HCT116 (cell line): ENCODE measurements around the gene CSTPP1. TPM values are rescaled to one million over a fixed set of nuclear protein-coding genes. Genes with fewer than 3 reads are reported as not detected.

Experiments
- ATAC-seq: fragments of 200-7000 bp; cut with Tn5 transposase; 2 replicates; pipeline ENCODE4 v1.9.1; 2020; ENCODE audit warnings: mild to moderate bottlenecking, moderate library complexity
- BruUV-seq: library from RNA; stranded (reverse); fragments of 400-500 nt; replicated peaks from 2 replicates; lab custom pipeline; 2021; lab: Mats Ljungman, UMichigan
- CTCF ChIA-PET: fragments of 300-600 bp; sonication (Branson Sonifier 250); formaldehyde crosslinking; loops from one replicate; lab custom pipeline; 2021; ENCODE audit warnings: antibody characterized with exemption; lab: Charles Lee
- POLR2A ChIA-PET: fragments of 300-600, 350-600 bp; sonication (Branson Sonifier 250); formaldehyde crosslinking; loops from one replicate; lab custom pipeline; 2021; ENCODE audit warnings: antibody characterized with exemption; lab: Charles Lee
- RAD21 ChIA-PET, 2 experiments: fragments of 300-600 bp; sonication (Branson Sonifier 250); formaldehyde crosslinking; loops; one replicate each; lab custom pipeline; 2023; ENCODE audit warnings: low total read pairs in 2 of 2; ENCODE audit not compliant: uncharacterized antibody in 2 of 2, unreplicated experiment in 2 of 2, low non-redundant PET in 1 of 2; lab: Charles Lee
- DNase-seq: peaks from one replicate; pipeline ENCODE4 v3.0.0-alpha.2; 2010; ENCODE audit warnings: low read depth, low spot score
- H2AFZ ChIP-seq: fragments of 200-600 bp; shearing (Covaris generic), sonication (generic); 2 replicates; pipeline ENCODE4 v1.6.1; 2017; ENCODE audit warnings: low read depth, mixed run types, mixed read lengths, antibody characterized with exemption, low read length; ENCODE audit not compliant: poor library complexity, severe bottlenecking
- H3K27ac ChIP-seq: 2 replicates; pipeline ENCODE4 v1.5.1; 2012; ENCODE audit warnings: low read depth, low read length
- H3K27me3 ChIP-seq: fragments of 200-600 bp; sonication (generic); 2 replicates; pipeline ENCODE4 v1.6.1; 2016; ENCODE audit warnings: mixed run types, low read length, mixed read lengths; ENCODE audit not compliant: insufficient read depth
- H3K36me3 ChIP-seq, 2 experiments: fragments of 200-500 bp in 1 of 2; fragments of 200-600 bp in 1 of 2; sonication (Bioruptor generic) in 1 of 2; sonication (generic) in 1 of 2; 2 replicates each; pipeline versions ENCODE4 v1.5.1 to v1.6.1; 2014 to 2016; ENCODE audit warnings: low read length in 2 of 2, inconsistent platforms in 1 of 2, mixed read lengths in 1 of 2, mixed run types in 1 of 2; ENCODE audit not compliant: insufficient read depth in 2 of 2, control insufficient read depth in 1 of 2
- H3K4me1 ChIP-seq, 2 experiments: fragments of 200-600 bp in 1 of 2; sonication (generic) in 1 of 2; 2 replicates each; pipeline versions ENCODE4 v1.5.1 to v1.6.1; 2012 to 2017; ENCODE audit warnings: low read length in 2 of 2, inconsistent platforms in 1 of 2, mild to moderate bottlenecking in 1 of 2, mixed read lengths in 1 of 2, mixed run types in 1 of 2, moderate library complexity in 1 of 2; ENCODE audit not compliant: insufficient read depth in 2 of 2, control insufficient read depth in 1 of 2
- H3K4me2 ChIP-seq: fragments of 200-600 bp; sonication (generic); 2 replicates; pipeline ENCODE4 v1.6.1; 2017; ENCODE audit warnings: mixed run types, low read length, mixed read lengths
- H3K4me3 ChIP-seq, 2 experiments: fragments of 200-600 bp in 1 of 2; sonication (generic) in 1 of 2; replicated peaks in 1 of 2; 2 replicates each; pipeline ENCODE4 v1.5.1; 2011 to 2016; ENCODE audit warnings: low read length in 2 of 2, control low read depth in 1 of 2, low read depth in 1 of 2, mild to moderate bottlenecking in 1 of 2, mixed read lengths in 1 of 2, mixed run types in 1 of 2
- H3K79me2 ChIP-seq: fragments of 200-600 bp; sonication (generic); 2 replicates; pipeline ENCODE4 v1.6.1; 2017; ENCODE audit warnings: mild to moderate bottlenecking, mixed run types, low read length, moderate library complexity, mixed read lengths; ENCODE audit not compliant: insufficient read depth
- H3K9ac ChIP-seq: fragments of 200-600 bp; sonication (generic); 2 replicates; pipeline ENCODE4 v1.6.1; 2016; ENCODE audit warnings: low read length, mixed read lengths
- H3K9me2 ChIP-seq: fragments of 200-600 bp; sonication (generic), shearing (Covaris generic); 2 replicates; pipeline ENCODE4 v1.6.1; 2017; ENCODE audit warnings: mixed run types, mild to moderate bottlenecking, moderate library complexity; ENCODE audit not compliant: insufficient read depth
- H3K9me3 ChIP-seq, 2 experiments: fragments of 200-500 bp in 1 of 2; fragments of 200-600 bp in 1 of 2; sonication (Bioruptor generic) in 1 of 2; sonication (generic) in 1 of 2; 2 replicates each; pipeline ENCODE4 v1.6.1; 2014 to 2017; ENCODE audit warnings: low read length in 2 of 2, mixed read lengths in 2 of 2, inconsistent platforms in 1 of 2, low read depth in 1 of 2, mild to moderate bottlenecking in 1 of 2, mixed run types in 1 of 2, moderate library complexity in 1 of 2; ENCODE audit not compliant: control insufficient read depth in 1 of 2, insufficient read depth in 1 of 2
- H4K20me1 ChIP-seq: fragments of 200-600 bp; sonication (generic), shearing (Covaris generic); 2 replicates; pipeline ENCODE4 v1.6.1; 2017; ENCODE audit warnings: mixed run types, mild to moderate bottlenecking, moderate library complexity; ENCODE audit not compliant: insufficient read depth
- CBX3 ChIP-seq: IDR thresholded peaks from 2 replicates; pipeline ENCODE4 v1.6.1; 2012; ENCODE audit warnings: low read depth
- CEBPB ChIP-seq: IDR thresholded peaks from 2 replicates; pipeline ENCODE4 v1.6.1; 2012; ENCODE audit warnings: low read depth
- EGR1 ChIP-seq: IDR thresholded peaks from 2 replicates; pipeline ENCODE4 v1.6.1; 2012; ENCODE audit warnings: low read depth
- ELF1 ChIP-seq: IDR thresholded peaks from 2 replicates; pipeline ENCODE4 v1.6.1; 2012; ENCODE audit warnings: low read depth, borderline replicate concordance
- EZH2 ChIP-seq: fragments of 200-600 bp; sonication (generic); IDR thresholded peaks from 2 replicates; pipeline ENCODE4 v1.6.1; 2017; ENCODE audit warnings: antibody characterized with exemption, mixed run types
- EZH2phosphoT487 ChIP-seq: fragments of 200-600 bp; IDR thresholded peaks from 2 replicates; pipeline ENCODE4 v1.6.1; 2018; ENCODE audit warnings: antibody characterized with exemption, borderline replicate concordance
- FOSL1 ChIP-seq: IDR thresholded peaks from 2 replicates; pipeline ENCODE4 v1.6.1; 2012; ENCODE audit warnings: low read depth
- POLR2AphosphoS5 ChIP-seq: IDR thresholded peaks from 2 replicates; pipeline ENCODE4 v1.6.1; 2011; ENCODE audit warnings: mild to moderate bottlenecking, low read depth, low read length, moderate library complexity
- RAD21 ChIP-seq: IDR thresholded peaks from 2 replicates; pipeline ENCODE4 v1.6.1; 2012; ENCODE audit warnings: low read depth, mild to moderate bottlenecking
- SIN3A ChIP-seq: IDR thresholded peaks from 2 replicates; pipeline ENCODE4 v1.6.1; 2012; ENCODE audit warnings: low read depth
- SP1 ChIP-seq: IDR thresholded peaks from 2 replicates; pipeline ENCODE4 v1.6.1; 2012; ENCODE audit warnings: low read depth
- SRF ChIP-seq: IDR thresholded peaks from 2 replicates; pipeline ENCODE4 v1.6.1; 2012; ENCODE audit warnings: low read depth
- TCF7L2 ChIP-seq: IDR thresholded peaks from 2 replicates; pipeline ENCODE4 v1.7.0; 2011; ENCODE audit warnings: borderline replicate concordance, inconsistent platforms; ENCODE audit not compliant: insufficient read depth, insufficient read length; ENCODE audit errors: extremely low read depth
- YY1 ChIP-seq: IDR thresholded peaks from 2 replicates; pipeline ENCODE4 v1.6.1; 2011; ENCODE audit warnings: low read length, low read depth, moderate library complexity, mild to moderate bottlenecking; ENCODE audit not compliant: insufficient replicate concordance; ENCODE audit errors: extremely low read depth
- ZNF274 ChIP-seq: fragments of 200-500 bp; sonication (Bioruptor generic); IDR thresholded peaks from 2 replicates; pipeline ENCODE4 v1.6.1; 2014; ENCODE audit warnings: mild to moderate bottlenecking, low read depth, low read length, inconsistent platforms
- intact Hi-C: fragments of 100-400 bp; cut with micrococcal nuclease; formaldehyde crosslinking; loops from 2 replicates; pipeline ENCODE4 v1.10.0; 2022
- total RNA-seq: library from RNA; stranded (reverse); gene quantifications from one replicate; pipeline ENCODE4 v1.2.1, GENCODE V29; 2021; ENCODE audit not compliant: unreplicated experiment
- TF ChIP-seq, protein P1 (sequence below): IDR thresholded peaks from 2 replicates; pipeline ENCODE4 v1.6.1; 2012
- TF ChIP-seq, protein P2 (sequence below), 3 experiments: fragments of 200-600 bp in 1 of 3; sonication (generic) in 1 of 3; IDR thresholded peaks in 2 of 3; conservative IDR thresholded peaks in 1 of 3; 2 replicates each; pipeline ENCODE4 v1.5.1; 2012 to 2017; ENCODE audit warnings: low read depth in 2 of 3, low read length in 2 of 3, antibody characterized with exemption in 1 of 3, borderline replicate concordance in 1 of 3, control low read depth in 1 of 3, mild to moderate bottlenecking in 1 of 3, mixed read lengths in 1 of 3, mixed run types in 1 of 3, moderate library complexity in 1 of 3; ENCODE audit not compliant: insufficient read depth in 1 of 3
- TF ChIP-seq, protein P3 (sequence below): IDR thresholded peaks from 2 replicates; pipeline ENCODE4 v1.6.1; 2012
- TF ChIP-seq, protein P4 (sequence below): IDR thresholded peaks from 2 replicates; pipeline ENCODE4 v1.6.1; 2011; ENCODE audit warnings: mild to moderate bottlenecking, low read length, moderate library complexity; ENCODE audit not compliant: insufficient replicate concordance; ENCODE audit errors: extremely low read depth

CSTPP1 gene
- total RNA-seq, 1 experiment from 2014 or later, result 24.7 TPM

DNA sequence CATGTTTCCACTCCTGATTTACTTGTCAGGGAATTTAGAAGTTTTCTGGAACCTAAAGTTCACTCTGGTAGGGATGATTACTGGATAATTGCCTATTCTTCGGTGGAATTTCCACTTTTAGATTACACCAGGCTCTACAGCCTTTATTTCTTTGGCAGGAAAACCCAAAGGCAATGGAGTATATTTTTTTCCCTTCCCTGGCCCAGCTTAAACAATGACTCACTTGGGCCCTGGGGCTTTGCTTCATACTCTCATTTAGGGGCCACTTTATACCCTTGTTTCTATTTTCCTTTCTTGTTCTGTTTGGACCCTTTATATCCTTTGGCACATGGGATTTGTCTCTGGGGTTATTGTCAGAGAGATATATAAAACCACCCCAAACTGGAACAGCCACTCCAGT lies 114.7 kb downstream of the CSTPP1 start:
- H3K36me3 ChIP-seq, result no peaks in the 10 kb centered on the region
- CTCF ChIA-PET, result no interaction called here
- H3K4me2 ChIP-seq, result no peak overlapping the region
- POLR2A ChIA-PET, result no interaction called here
- no peak overlapping the region for H3K9ac ChIP-seq
- no TSS peak for BruUV-seq
- no peaks in the 10 kb centered on the region for H3K79me2 ChIP-seq
- no peak for DNase-seq
- TF ChIP-seq YY1 (no peak), SRF (no peak), EZH2 (no peak), EGR1 (no peak), RAD21 (no peak), ELF1 (no peak), CBX3 (no peak), EZH2phosphoT487 (no peak), FOSL1 (no peak), SIN3A (no peak), CEBPB (no peak), SP1 (no peak), POLR2AphosphoS5 (no peak), TCF7L2 (no peak), ZNF274 (no peak)
- TF ChIP-seq, protein P1, sequence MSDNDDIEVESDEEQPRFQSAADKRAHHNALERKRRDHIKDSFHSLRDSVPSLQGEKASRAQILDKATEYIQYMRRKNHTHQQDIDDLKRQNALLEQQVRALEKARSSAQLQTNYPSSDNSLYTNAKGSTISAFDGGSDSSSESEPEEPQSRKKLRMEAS, result no peak
- TF ChIP-seq, protein P2, sequence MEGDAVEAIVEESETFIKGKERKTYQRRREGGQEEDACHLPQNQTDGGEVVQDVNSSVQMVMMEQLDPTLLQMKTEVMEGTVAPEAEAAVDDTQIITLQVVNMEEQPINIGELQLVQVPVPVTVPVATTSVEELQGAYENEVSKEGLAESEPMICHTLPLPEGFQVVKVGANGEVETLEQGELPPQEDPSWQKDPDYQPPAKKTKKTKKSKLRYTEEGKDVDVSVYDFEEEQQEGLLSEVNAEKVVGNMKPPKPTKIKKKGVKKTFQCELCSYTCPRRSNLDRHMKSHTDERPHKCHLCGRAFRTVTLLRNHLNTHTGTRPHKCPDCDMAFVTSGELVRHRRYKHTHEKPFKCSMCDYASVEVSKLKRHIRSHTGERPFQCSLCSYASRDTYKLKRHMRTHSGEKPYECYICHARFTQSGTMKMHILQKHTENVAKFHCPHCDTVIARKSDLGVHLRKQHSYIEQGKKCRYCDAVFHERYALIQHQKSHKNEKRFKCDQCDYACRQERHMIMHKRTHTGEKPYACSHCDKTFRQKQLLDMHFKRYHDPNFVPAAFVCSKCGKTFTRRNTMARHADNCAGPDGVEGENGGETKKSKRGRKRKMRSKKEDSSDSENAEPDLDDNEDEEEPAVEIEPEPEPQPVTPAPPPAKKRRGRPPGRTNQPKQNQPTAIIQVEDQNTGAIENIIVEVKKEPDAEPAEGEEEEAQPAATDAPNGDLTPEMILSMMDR (IDR thresholded peaks at IDR 0.05 in 2 of 3, conservative IDR thresholded peaks at IDR 0.05 in 1 of 3; ENCODE audit: borderline replicate concordance in 1 of 3, insufficient read depth in 1 of 3, low read depth in 2 of 3, low read length in 2 of 3), result no peak
- TF ChIP-seq, protein P3, sequence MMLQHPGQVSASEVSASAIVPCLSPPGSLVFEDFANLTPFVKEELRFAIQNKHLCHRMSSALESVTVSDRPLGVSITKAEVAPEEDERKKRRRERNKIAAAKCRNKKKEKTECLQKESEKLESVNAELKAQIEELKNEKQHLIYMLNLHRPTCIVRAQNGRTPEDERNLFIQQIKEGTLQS, result no peak
- TF ChIP-seq, protein P4, sequence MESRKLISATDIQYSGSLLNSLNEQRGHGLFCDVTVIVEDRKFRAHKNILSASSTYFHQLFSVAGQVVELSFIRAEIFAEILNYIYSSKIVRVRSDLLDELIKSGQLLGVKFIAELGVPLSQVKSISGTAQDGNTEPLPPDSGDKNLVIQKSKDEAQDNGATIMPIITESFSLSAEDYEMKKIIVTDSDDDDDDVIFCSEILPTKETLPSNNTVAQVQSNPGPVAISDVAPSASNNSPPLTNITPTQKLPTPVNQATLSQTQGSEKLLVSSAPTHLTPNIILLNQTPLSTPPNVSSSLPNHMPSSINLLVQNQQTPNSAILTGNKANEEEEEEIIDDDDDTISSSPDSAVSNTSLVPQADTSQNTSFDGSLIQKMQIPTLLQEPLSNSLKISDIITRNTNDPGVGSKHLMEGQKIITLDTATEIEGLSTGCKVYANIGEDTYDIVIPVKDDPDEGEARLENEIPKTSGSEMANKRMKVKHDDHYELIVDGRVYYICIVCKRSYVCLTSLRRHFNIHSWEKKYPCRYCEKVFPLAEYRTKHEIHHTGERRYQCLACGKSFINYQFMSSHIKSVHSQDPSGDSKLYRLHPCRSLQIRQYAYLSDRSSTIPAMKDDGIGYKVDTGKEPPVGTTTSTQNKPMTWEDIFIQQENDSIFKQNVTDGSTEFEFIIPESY, result no peak
- H2AFZ ChIP-seq, result no peak overlapping the region
- no peak overlapping the region for H3K4me3 ChIP-seq
- intact Hi-C loops, result no loop called here
- H4K20me1 ChIP-seq, result no peaks in the 10 kb centered on the region
- H3K4me1 ChIP-seq, result no peaks in the 10 kb centered on the region
- H3K9me2 ChIP-seq, result no peaks in the 10 kb centered on the region
- H3K27me3 ChIP-seq, result no peaks in the 10 kb centered on the region
- ATAC-seq, result no peak
- RAD21 ChIA-PET, result no interaction called here
- H3K9me3 ChIP-seq, result no peaks in the 10 kb centered on the region
- no peak overlapping the region for H3K27ac ChIP-seq
